PC-9 (cell line): Measurements from ENCODE around the gene SIGMAR1. TPM values are rescaled to one million over a fixed set of nuclear protein-coding genes. Genes with fewer than 3 reads are reported as not detected.

Experiments used
- BruUV-seq: library from RNA; stranded (reverse); fragments of 400-500 nt; replicated peaks from 2 replicates; lab custom pipeline; 2021; lab: Mats Ljungman, UMichigan
- CTCF ChIA-PET: fragments of 300-600 bp; sonication (Branson Sonifier 250); formaldehyde crosslinking; loops from one replicate; lab custom pipeline; 2022; ENCODE audit warnings: antibody characterized with exemption; lab: Charles Lee
- POLR2A ChIA-PET: fragments of 300-600 bp; sonication (Branson Sonifier 250); formaldehyde crosslinking; loops from one replicate; lab custom pipeline; 2022; ENCODE audit warnings: antibody characterized with exemption; ENCODE audit not compliant: unreplicated experiment; lab: Charles Lee
- DNase-seq, 2 experiments: peaks; one replicate each; pipeline versions ENCODE4 v3.0.0 to v3.0.0-alpha.2; 2015 to 2022; ENCODE audit warnings: mixed read lengths in 1 of 2
- H2AFZ ChIP-seq: fragments of 200-600 bp; sonication (generic); 2 replicates; pipeline ENCODE4 v1.8.1; 2017; ENCODE audit warnings: antibody characterized with exemption
- H3F3A ChIP-seq: fragments of 200-600 bp; sonication (generic); 2 replicates; pipeline ENCODE4 v1.8.1; 2017; ENCODE audit warnings: antibody characterized with exemption, mild to moderate bottlenecking, low read depth; ENCODE audit not compliant: insufficient read depth
- H3K27ac ChIP-seq: fragments of 200-600 bp; sonication (generic); 2 replicates; pipeline ENCODE4 v1.6.1; 2016; ENCODE audit warnings: mixed run types
- H3K27me3 ChIP-seq: fragments of 200-600 bp; sonication (generic); 2 replicates; pipeline ENCODE4 v1.6.1; 2016; ENCODE audit warnings: low read depth, mixed run types; ENCODE audit not compliant: insufficient read depth
- H3K36me3 ChIP-seq: fragments of 200-600 bp; sonication (generic); 2 replicates; pipeline ENCODE4 v1.6.1; 2016; ENCODE audit warnings: low read depth, mixed run types
- H3K4me1 ChIP-seq: fragments of 200-600 bp; sonication (generic); replicated peaks from 2 replicates; pipeline ENCODE4 v1.6.1; 2016; ENCODE audit warnings: mixed run types; ENCODE audit not compliant: insufficient read depth
- H3K4me2 ChIP-seq: fragments of 200-600 bp; sonication (generic); 2 replicates; pipeline ENCODE4 v1.6.1; 2017; ENCODE audit warnings: mixed run types
- H3K4me3 ChIP-seq: fragments of 200-600 bp; sonication (generic); 2 replicates; pipeline ENCODE4 v1.6.1; 2016; ENCODE audit warnings: mixed run types
- H3K79me2 ChIP-seq: fragments of 200-600 bp; sonication (generic); 2 replicates; pipeline ENCODE4 v1.6.1; 2017; ENCODE audit warnings: low read depth, mixed run types
- H3K9me2 ChIP-seq: fragments of 200-600 bp; sonication (generic); 2 replicates; pipeline ENCODE4 v1.8.1; 2017; ENCODE audit warnings: mild to moderate bottlenecking; ENCODE audit not compliant: insufficient read depth
- H3K9me3 ChIP-seq: fragments of 200-600 bp; sonication (generic); 2 replicates; pipeline ENCODE4 v1.8.1; 2016; ENCODE audit warnings: low read depth; ENCODE audit not compliant: insufficient read depth
- H4K20me1 ChIP-seq: fragments of 200-600 bp; sonication (generic); 2 replicates; pipeline ENCODE4 v1.8.1; 2017; ENCODE audit not compliant: insufficient read depth
- CTCF ChIP-seq: fragments of 200-600 bp; sonication (generic); conservative IDR thresholded peaks from 2 replicates; pipeline ENCODE4 v1.6.1; 2017; ENCODE audit warnings: mixed run types, antibody characterized with exemption, mild to moderate bottlenecking, moderate library complexity
- EZH2 ChIP-seq: fragments of 200-600 bp; sonication (generic); IDR thresholded peaks from 2 replicates; pipeline ENCODE4 v1.8.0; 2017; ENCODE audit warnings: antibody characterized with exemption, low read depth
- intact Hi-C: fragments of 100-400 bp; cut with micrococcal nuclease; formaldehyde crosslinking; loops from one replicate; pipeline ENCODE4 v1.10.0; 2022; ENCODE audit not compliant: unreplicated experiment
- total RNA-seq: library from RNA; stranded (reverse); gene quantifications from 2 replicates; pipeline ENCODE4 v1.2.3, GENCODE V29; 2021

Gene SIGMAR1
- total RNA-seq, 1 experiment from 2014 or later = 57.9 TPM

GRCh38 chr9:34630402-34631154 is 7.0 kb downstream of the SIGMAR1 start:
- Histone ChIP-seq H4K20me1 (no peaks in the 10 kb centered on the region), H3K27me3 (peaks cover 42% of the 10 kb centered on the region), H3F3A (no peaks in the 10 kb centered on the region; the same call in 1 of the 2 replicates), H3K36me3 (no peaks in the 10 kb centered on the region), H3K4me1 (no peaks in the 10 kb centered on the region), H3K79me2 (peaks cover 3% of the 10 kb centered on the region), H3K4me2 (no peak overlapping the region), H3K4me3 (no peak overlapping the region), H3K27ac (no peak overlapping the region), H3K9me2 (no peaks in the 10 kb centered on the region), H3K9me3 (no peaks in the 10 kb centered on the region), H2AFZ (no peak overlapping the region)
- intact Hi-C loops = no loop called here
- ChIA-PET POLR2A (no interaction called here), CTCF (no interaction called here)
- no peak for DNase-seq
- no TSS peak for BruUV-seq
- TF ChIP-seq CTCF (no peak), EZH2 (no peak)

- intact Hi-C loops = no loop called here
- POLR2A ChIA-PET = no interaction called here
Measured at GRCh38 chr9:34629491-34629808, 8.1 kb downstream of the SIGMAR1 start.

More at GRCh38 chr9:34629491-34629808, 8.1 kb downstream of the SIGMAR1 start:
- no peak for DNase-seq
- H2AFZ ChIP-seq = no peak overlapping the region
- no peaks in the 10 kb centered on the region for H3K4me1 ChIP-seq
- TF ChIP-seq CTCF (no peak), EZH2 (no peak)
- H3K9me3 ChIP-seq = no peaks in the 10 kb centered on the region
- CTCF ChIA-PET = interaction anchor here (0.6 kb wide), 1 partner anchor 226 kb away, joined by 3 read pairs; no protein-coding TSS in a partner anchor
- BruUV-seq = no TSS peak
- no peak overlapping the region for H3K27ac ChIP-seq
- H3K9me2 ChIP-seq = no peaks in the 10 kb centered on the region
- peaks cover 50% of the 10 kb centered on the region for H3K27me3 ChIP-seq
- H3K79me2 ChIP-seq = no peaks in the 10 kb centered on the region
- H3K4me2 ChIP-seq = no peak overlapping the region
- H3K4me3 ChIP-seq = no peak overlapping the region
- H4K20me1 ChIP-seq = no peaks in the 10 kb centered on the region
- no peaks in the 10 kb centered on the region for H3K36me3 ChIP-seq
- H3F3A ChIP-seq = no peaks in the 10 kb centered on the region; the same call in 1 of the 2 replicates
